Lung microvascular endothelial cell (primary cell): ENCODE results near the gene NOXA1. TPM values are rescaled to one million over a fixed set of nuclear protein-coding genes. Genes with fewer than 3 reads are reported as not detected.
A peak's percentile ranks its signal among the peaks of the same experiment; 100 is the strongest.

Source experiments
- DNase-seq, 2 donors: peaks; one replicate each; pipeline versions ENCODE4 v3.0.0 to v3.0.0-alpha.2; 2010; ENCODE audit warnings: low read depth in 2 of 2
- total RNA-seq: library from RNA; depleted of rRNA; stranded (reverse); fragments of >200 nt; gene quantifications from 2 replicates; pipeline ENCODE4 v1.2.1, GENCODE V29; 2014

The NOXA1 gene
- total RNA-seq, 1 donor from 2014 or later: 2.0 TPM

DNA sequence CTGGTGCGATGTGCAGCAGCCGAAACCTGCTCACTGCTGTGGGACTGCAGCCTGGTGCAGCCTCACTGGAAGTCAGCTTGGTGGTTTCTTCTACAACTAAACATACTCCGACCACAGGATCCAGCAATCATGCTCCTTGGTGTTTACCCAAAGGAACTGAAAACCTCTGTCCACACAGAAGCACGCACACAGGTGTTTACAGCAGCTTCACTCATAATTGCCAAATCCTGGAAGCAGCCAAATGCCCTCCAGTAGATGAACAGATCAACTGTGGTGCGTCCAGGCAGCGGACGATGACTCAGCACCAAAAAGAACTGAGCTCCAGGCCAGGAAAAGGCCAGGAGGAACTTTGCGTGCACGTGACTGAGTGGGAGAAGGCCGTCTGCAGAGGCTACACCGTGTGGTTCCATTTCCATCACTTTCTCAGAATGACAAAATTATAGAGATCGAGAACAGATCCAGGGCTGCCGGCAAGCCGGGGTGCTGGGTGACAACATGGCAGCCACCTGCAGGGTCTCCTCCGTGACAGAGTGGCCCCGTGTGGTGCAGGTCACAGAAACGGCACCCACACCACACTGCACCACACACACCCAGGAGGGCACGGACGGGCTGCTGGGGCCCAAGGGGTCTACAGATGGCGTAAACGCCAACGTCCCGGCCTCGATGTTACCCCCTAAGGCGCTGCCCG is 59.0 kb downstream of the NOXA1 start:
- DNase-seq: peak; percentile 79 to 82

Other genes with a start within 250 kb of the NOXA1 start
- 13.7 and 16.9 TPM in 2 replicates for gene ANAPC2, start 234.8 kb upstream of the NOXA1 start, total RNA-seq
- gene SSNA1, start 234.7 kb upstream of the NOXA1 start, total RNA-seq: 85.4 and 97.4 TPM in 2 replicates
- gene TPRN, start 222.7 kb upstream of the NOXA1 start, total RNA-seq: 2.6 TPM in 2 replicates
- gene TMEM203, start 217.7 kb upstream of the NOXA1 start, total RNA-seq: 19.6 and 26.0 TPM in 2 replicates
- gene NDOR1, start 217.7 kb upstream of the NOXA1 start, total RNA-seq: 2.2 and 2.4 TPM in 2 replicates
- gene RNF208, start 201.2 kb upstream of the NOXA1 start, total RNA-seq: 0.22 TPM in 1 of 2 replicates, not detected in the other
- under 0.01 and 0.20 TPM in 2 replicates for gene CYSRT1, start 198.2 kb upstream of the NOXA1 start, total RNA-seq
- gene RNF224, start 195.9 kb upstream of the NOXA1 start, total RNA-seq: under 0.01 TPM in 1 of 2 replicates, not detected in the other
- not detected in 2 replicates for gene SLC34A3, start 192.5 kb upstream of the NOXA1 start, total RNA-seq
- gene TUBB4B, start 182.1 kb upstream of the NOXA1 start, total RNA-seq: 103 and 110 TPM in 2 replicates
- not detected in 2 replicates for gene STPG3, start 172.1 kb upstream of the NOXA1 start, total RNA-seq
- gene NELFB, start 168.1 kb upstream of the NOXA1 start, total RNA-seq: 42.9 and 43.7 TPM in 2 replicates
- 21.4 and 21.8 TPM in 2 replicates for gene TOR4A, start 145.7 kb upstream of the NOXA1 start, total RNA-seq
- gene NRARP, start 121.1 kb upstream of the NOXA1 start, total RNA-seq: 18.7 and 28.3 TPM in 2 replicates
- gene EXD3, start 231 bp upstream of the NOXA1 start, total RNA-seq: 7.8 and 18.7 TPM in 2 replicates
- under 0.01 and 0.20 TPM in 2 replicates for gene ENTPD8, start 18.0 kb downstream of the NOXA1 start, total RNA-seq
- gene NSMF, start 35.9 kb downstream of the NOXA1 start, total RNA-seq: 11.6 and 15.3 TPM in 2 replicates
- 0.44 and 0.79 TPM in 2 replicates for gene PNPLA7, start 127.0 kb downstream of the NOXA1 start, total RNA-seq
- gene MRPL41, start 128.5 kb downstream of the NOXA1 start, total RNA-seq: 48.4 and 72.4 TPM in 2 replicates
- 10.9 and 15.7 TPM in 2 replicates for gene DPH7, start 155.5 kb downstream of the NOXA1 start, total RNA-seq
- 11.1 and 13.5 TPM in 2 replicates for gene ZMYND19, start 167.1 kb downstream of the NOXA1 start, total RNA-seq
- gene ARRDC1, start 182.3 kb downstream of the NOXA1 start, total RNA-seq: 19.4 and 28.0 TPM in 2 replicates
- 29.4 and 46.2 TPM in 2 replicates for gene EHMT1, start 195.6 kb downstream of the NOXA1 start, total RNA-seq